Panc1 (cell line): ENCODE data around the gene TBX4.

Source experiments
- POLR2AphosphoS5 ChIP-seq: IDR thresholded peaks from 2 replicates; pipeline ENCODE4 v1.6.1; 2012; ENCODE audit warnings: mild to moderate bottlenecking, low read depth, low read length, moderate library complexity
- TF ChIP-seq, protein P1 (sequence below): fragments of 450-650 bp; IDR thresholded peaks from 2 replicates; pipeline ENCODE4 v1.5.1; 2017; ENCODE audit warnings: mild to moderate bottlenecking

DNA sequence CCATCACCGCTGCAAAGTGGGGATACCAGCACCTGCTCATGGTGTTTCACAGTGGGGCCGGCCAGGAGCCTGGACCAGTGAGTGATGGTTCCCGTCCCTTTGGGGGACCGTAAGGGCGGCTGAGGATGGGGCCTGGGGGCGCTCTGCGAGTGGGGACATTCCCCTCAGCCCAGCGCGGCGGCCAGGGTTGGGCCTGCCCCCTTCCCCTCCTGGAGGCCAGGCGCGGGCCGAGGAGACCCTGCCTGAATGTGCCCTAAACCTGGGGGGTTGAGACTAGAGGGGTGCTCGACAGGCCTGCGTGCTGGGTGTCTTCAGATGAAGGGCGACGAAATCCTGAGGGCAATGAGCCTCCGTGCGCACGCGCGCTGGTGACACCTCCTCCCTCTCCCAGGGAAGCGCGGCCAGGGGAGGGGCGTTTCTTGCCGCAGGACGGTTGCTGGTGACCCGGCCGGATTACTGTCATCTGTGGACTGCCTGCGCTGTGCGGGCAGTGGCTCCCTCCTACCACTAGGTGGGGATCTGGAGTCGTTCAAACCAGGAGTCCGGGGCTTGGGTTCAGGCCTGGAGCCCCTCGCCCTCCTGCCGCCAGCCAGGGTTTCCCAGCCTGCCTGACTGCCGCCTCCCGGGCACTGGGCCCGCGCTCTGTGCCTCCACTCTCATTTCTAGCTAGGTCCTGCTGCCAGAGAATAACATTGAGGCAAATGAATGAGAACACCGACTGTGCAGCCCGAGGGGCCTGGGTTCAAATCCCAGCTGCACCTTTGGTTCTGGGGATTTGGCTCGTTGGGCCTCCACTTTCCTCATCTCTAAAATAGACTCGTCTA lies 35.5 kb upstream of the TBX4 start:
- TF ChIP-seq, protein P1, sequence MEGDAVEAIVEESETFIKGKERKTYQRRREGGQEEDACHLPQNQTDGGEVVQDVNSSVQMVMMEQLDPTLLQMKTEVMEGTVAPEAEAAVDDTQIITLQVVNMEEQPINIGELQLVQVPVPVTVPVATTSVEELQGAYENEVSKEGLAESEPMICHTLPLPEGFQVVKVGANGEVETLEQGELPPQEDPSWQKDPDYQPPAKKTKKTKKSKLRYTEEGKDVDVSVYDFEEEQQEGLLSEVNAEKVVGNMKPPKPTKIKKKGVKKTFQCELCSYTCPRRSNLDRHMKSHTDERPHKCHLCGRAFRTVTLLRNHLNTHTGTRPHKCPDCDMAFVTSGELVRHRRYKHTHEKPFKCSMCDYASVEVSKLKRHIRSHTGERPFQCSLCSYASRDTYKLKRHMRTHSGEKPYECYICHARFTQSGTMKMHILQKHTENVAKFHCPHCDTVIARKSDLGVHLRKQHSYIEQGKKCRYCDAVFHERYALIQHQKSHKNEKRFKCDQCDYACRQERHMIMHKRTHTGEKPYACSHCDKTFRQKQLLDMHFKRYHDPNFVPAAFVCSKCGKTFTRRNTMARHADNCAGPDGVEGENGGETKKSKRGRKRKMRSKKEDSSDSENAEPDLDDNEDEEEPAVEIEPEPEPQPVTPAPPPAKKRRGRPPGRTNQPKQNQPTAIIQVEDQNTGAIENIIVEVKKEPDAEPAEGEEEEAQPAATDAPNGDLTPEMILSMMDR = peak; percentile 98
- no peak for TF ChIP-seq POLR2AphosphoS5
